ENCODE data around the gene HDHD2.

The HDHD2 gene

DNA sequence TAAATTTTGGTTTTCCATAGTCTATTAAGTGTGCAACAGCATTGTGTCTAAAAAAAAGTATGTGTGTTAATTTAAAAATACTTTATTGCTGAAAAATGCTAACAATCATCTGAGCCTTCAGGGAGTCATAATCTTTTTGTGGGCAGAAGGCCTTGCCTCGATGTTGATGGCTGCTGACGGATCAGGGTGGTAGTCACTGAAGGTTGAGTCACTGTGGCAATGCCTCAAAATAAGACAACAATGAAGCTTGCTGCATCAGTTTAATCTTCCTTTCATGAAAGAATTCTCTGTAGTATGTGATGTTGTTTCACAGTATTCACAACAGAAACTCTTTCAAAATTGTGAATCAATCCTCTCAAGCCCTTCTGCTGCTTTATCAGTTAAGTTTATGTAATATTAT is 31.3 kb downstream of the HDHD2 start:
- H2AFZ ChIP-seq (ENCODE audit: low read depth, low read length, severe bottlenecking): no peak overlapping the region
- H3K9ac ChIP-seq (ENCODE audit: low read length): no peak overlapping the region
- no peak overlapping the region for H3K27ac ChIP-seq (ENCODE audit: low read depth, low read length)
- H3K4me2 ChIP-seq (ENCODE audit: low read depth, low read length, poor library complexity, severe bottlenecking): no peak overlapping the region
- H3K4me3 ChIP-seq (ENCODE audit: insufficient read depth, low read length, poor library complexity, severe bottlenecking): no peak overlapping the region
- TF ChIP-seq EZH2phosphoT487 (conservative IDR thresholded peaks at IDR 0.05; ENCODE audit: low read length): no peak
- TF ChIP-seq, protein P1, sequence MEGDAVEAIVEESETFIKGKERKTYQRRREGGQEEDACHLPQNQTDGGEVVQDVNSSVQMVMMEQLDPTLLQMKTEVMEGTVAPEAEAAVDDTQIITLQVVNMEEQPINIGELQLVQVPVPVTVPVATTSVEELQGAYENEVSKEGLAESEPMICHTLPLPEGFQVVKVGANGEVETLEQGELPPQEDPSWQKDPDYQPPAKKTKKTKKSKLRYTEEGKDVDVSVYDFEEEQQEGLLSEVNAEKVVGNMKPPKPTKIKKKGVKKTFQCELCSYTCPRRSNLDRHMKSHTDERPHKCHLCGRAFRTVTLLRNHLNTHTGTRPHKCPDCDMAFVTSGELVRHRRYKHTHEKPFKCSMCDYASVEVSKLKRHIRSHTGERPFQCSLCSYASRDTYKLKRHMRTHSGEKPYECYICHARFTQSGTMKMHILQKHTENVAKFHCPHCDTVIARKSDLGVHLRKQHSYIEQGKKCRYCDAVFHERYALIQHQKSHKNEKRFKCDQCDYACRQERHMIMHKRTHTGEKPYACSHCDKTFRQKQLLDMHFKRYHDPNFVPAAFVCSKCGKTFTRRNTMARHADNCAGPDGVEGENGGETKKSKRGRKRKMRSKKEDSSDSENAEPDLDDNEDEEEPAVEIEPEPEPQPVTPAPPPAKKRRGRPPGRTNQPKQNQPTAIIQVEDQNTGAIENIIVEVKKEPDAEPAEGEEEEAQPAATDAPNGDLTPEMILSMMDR (IDR thresholded peaks at IDR 0.05; ENCODE audit: insufficient read depth, low read length, poor library complexity, severe bottlenecking): no peak
- H3K27me3 ChIP-seq (ENCODE audit: low read length): no peaks in the 10 kb centered on the region
- H3K79me2 ChIP-seq (ENCODE audit: insufficient read depth, low read length): no peaks in the 10 kb centered on the region
- H4K20me1 ChIP-seq (ENCODE audit: low read depth, low read length): no peaks in the 10 kb centered on the region
- H3K36me3 ChIP-seq (ENCODE audit: low read length): peaks cover 17% of the 10 kb centered on the region
- H3F3A ChIP-seq (ENCODE audit: insufficient read depth): no peaks in the 10 kb centered on the region
- no peaks in the 10 kb centered on the region for H3K9me3 ChIP-seq (ENCODE audit: insufficient read depth, low read length)
- no peaks in the 10 kb centered on the region for H3K9me2 ChIP-seq (replicated peaks; ENCODE audit: insufficient read depth, low read length)

DNA sequence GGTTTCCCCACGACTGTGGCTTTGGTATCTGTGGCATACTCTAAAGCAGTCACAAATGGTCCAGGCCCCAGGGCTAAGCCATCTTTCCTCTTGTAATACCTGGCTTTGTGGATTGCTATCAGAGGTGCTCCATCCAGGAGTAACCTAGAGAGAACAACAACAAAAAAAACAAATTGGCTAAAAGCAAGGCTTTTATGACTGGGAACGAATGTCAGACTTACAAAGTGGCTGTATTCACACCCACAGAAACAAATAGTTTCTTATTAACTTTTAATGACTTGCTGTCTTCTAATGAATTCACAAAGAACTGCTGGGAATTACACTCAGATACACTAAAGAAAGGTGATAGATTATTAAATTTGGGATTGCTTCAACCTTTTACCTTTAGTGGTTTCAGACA is 35.1 kb downstream of the HDHD2 start:
- no peak for TF ChIP-seq EZH2phosphoT487 (conservative IDR thresholded peaks at IDR 0.05; ENCODE audit: low read length)
- TF ChIP-seq, protein P1 (IDR thresholded peaks at IDR 0.05; ENCODE audit: insufficient read depth, low read length, poor library complexity, severe bottlenecking): no peak
- no peak overlapping the region for H3K27ac ChIP-seq (ENCODE audit: low read depth, low read length)

DNA sequence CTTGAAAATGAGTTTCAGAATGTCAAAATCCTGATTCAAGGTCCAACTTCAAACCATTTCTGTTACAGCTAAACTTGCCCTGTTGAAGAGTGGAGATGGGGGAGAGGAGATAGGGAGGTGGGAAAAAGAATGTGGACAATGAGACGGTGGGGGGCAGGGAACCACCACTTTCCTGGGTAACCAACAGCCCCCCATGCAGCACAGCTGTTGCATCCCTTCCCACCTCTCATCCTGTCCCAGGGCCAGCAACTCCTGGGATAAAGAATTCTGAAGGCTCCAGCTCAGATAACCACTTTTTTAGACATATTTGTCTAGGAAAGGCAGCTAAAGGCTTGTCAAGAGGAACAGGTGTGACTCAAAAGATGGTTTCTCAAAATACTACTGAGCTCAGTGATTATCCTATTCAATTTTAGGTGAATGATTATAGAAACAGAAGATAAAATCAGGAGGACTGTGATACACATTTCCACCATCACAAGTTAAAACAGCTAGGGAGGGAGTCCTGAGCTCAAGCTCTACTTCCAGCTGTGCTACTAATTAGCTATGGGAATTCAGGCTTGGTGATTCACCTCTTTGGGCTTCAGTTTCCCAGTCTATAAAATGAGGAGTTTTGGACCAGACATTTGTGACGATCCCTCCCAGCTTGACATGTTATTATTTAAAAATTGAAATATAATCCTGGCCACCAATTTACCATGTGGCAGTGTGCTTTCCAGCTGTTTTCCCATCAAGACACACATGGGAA is 36.3 kb downstream of the HDHD2 start:
- no peak overlapping the region for H3K4me2 ChIP-seq (ENCODE audit: low read depth, low read length, poor library complexity, severe bottlenecking)
- no peaks in the 10 kb centered on the region for H3K9me3 ChIP-seq (ENCODE audit: insufficient read depth, low read length)
- no peak overlapping the region for H3K4me3 ChIP-seq (ENCODE audit: insufficient read depth, low read length, poor library complexity, severe bottlenecking)
- H3K9ac ChIP-seq (ENCODE audit: low read length): no peak overlapping the region
- H3K9me2 ChIP-seq (replicated peaks; ENCODE audit: insufficient read depth, low read length): no peaks in the 10 kb centered on the region
- H2AFZ ChIP-seq (ENCODE audit: low read depth, low read length, severe bottlenecking): no peak overlapping the region
- no peak overlapping the region for H3K27ac ChIP-seq (ENCODE audit: low read depth, low read length)
- H3K79me2 ChIP-seq (ENCODE audit: insufficient read depth, low read length): no peaks in the 10 kb centered on the region
- H4K20me1 ChIP-seq (ENCODE audit: low read depth, low read length): no peaks in the 10 kb centered on the region
- H3K36me3 ChIP-seq (ENCODE audit: low read length): peaks cover 11% of the 10 kb centered on the region; the same call in 1 of the 2 replicates
- no peaks in the 10 kb centered on the region for H3K27me3 ChIP-seq (ENCODE audit: low read length)
- no peaks in the 10 kb centered on the region for H3F3A ChIP-seq (ENCODE audit: insufficient read depth)
- no peak for TF ChIP-seq EZH2phosphoT487 (conservative IDR thresholded peaks at IDR 0.05; ENCODE audit: low read length)
- TF ChIP-seq, protein P1 (IDR thresholded peaks at IDR 0.05; ENCODE audit: insufficient read depth, low read length, poor library complexity, severe bottlenecking): no peak

More for the DNA sequence above, 35.1 kb downstream of the HDHD2 start:
- H4K20me1 ChIP-seq (ENCODE audit: low read depth, low read length): no peaks in the 10 kb centered on the region
- H3K4me2 ChIP-seq (ENCODE audit: low read depth, low read length, poor library complexity, severe bottlenecking): no peak overlapping the region
- peaks cover 11% of the 10 kb centered on the region; the same call in 1 of the 2 replicates for H3K36me3 ChIP-seq (ENCODE audit: low read length)
- no peaks in the 10 kb centered on the region for H3K9me2 ChIP-seq (replicated peaks; ENCODE audit: insufficient read depth, low read length)
- no peak overlapping the region for H3K9ac ChIP-seq (ENCODE audit: low read length)
- no peak overlapping the region for H2AFZ ChIP-seq (ENCODE audit: low read depth, low read length, severe bottlenecking)
- H3F3A ChIP-seq (ENCODE audit: insufficient read depth): no peaks in the 10 kb centered on the region
- H3K79me2 ChIP-seq (ENCODE audit: insufficient read depth, low read length): no peaks in the 10 kb centered on the region
- no peaks in the 10 kb centered on the region for H3K9me3 ChIP-seq (ENCODE audit: insufficient read depth, low read length)
- no peaks in the 10 kb centered on the region for H3K27me3 ChIP-seq (ENCODE audit: low read length)
- no peak overlapping the region for H3K4me3 ChIP-seq (ENCODE audit: insufficient read depth, low read length, poor library complexity, severe bottlenecking)
